Adipocyte (in vitro differentiated cells): ENCODE data around the gene ZFPM1.

Experiments
- DNase-seq: peaks from one replicate; pipeline ENCODE4 v3.0.0-alpha.2; 2015; ENCODE audit warnings: low read depth
- H3K27me3 ChIP-seq: replicated peaks from 2 replicates; pipeline ENCODE4 v1.7.0; 2013; ENCODE audit warnings: mild to moderate bottlenecking, low read length, moderate library complexity; ENCODE audit not compliant: control insufficient read depth, insufficient read depth
- H3K36me3 ChIP-seq: 2 replicates; pipeline ENCODE4 v1.7.0; 2013; ENCODE audit warnings: low read length, mild to moderate bottlenecking, moderate library complexity; ENCODE audit not compliant: control insufficient read depth, insufficient read depth, severe bottlenecking
- H3K4me1 ChIP-seq: 2 replicates; pipeline ENCODE4 v1.7.0; 2013; ENCODE audit warnings: mild to moderate bottlenecking, low read length, moderate library complexity; ENCODE audit not compliant: control insufficient read depth, insufficient read depth
- H3K4me3 ChIP-seq: 2 replicates; pipeline ENCODE4 v1.7.0; 2013; ENCODE audit warnings: mild to moderate bottlenecking, low read length, moderate library complexity
- H3K9ac ChIP-seq: 2 replicates; pipeline ENCODE4 v1.7.0; 2013; ENCODE audit warnings: mild to moderate bottlenecking, low read length, moderate library complexity
- H3K9me3 ChIP-seq: 2 replicates; pipeline ENCODE4 v1.7.0; 2013; ENCODE audit warnings: mild to moderate bottlenecking, low read length, moderate library complexity; ENCODE audit not compliant: control insufficient read depth

Gene ZFPM1

GRCh38 chr16:88444826-88445582 lies 8.1 kb upstream of the ZFPM1 start:
- H3K9ac ChIP-seq, result no peak overlapping the region
- no peak overlapping the region for H3K4me3 ChIP-seq
- DNase-seq, result no peak
- no peaks in the 10 kb centered on the region for H3K9me3 ChIP-seq
- no peaks in the 10 kb centered on the region for H3K27me3 ChIP-seq
- H3K4me1 ChIP-seq, result no peaks in the 10 kb centered on the region
- no peaks in the 10 kb centered on the region for H3K36me3 ChIP-seq

GRCh38 chr16:88445583-88445960 lies 7.5 kb upstream of the ZFPM1 start:
- no peak overlapping the region for H3K4me3 ChIP-seq
- H3K36me3 ChIP-seq, result no peaks in the 10 kb centered on the region
- no peak overlapping the region for H3K9ac ChIP-seq
- H3K27me3 ChIP-seq, result no peaks in the 10 kb centered on the region
- H3K4me1 ChIP-seq, result no peaks in the 10 kb centered on the region
- no peaks in the 10 kb centered on the region for H3K9me3 ChIP-seq
- no peak for DNase-seq

GRCh38 chr16:88446061-88446460 lies 7.0 kb upstream of the ZFPM1 start:
- no peak overlapping the region for H3K4me3 ChIP-seq
- no peaks in the 10 kb centered on the region for H3K36me3 ChIP-seq
- H3K4me1 ChIP-seq, result no peaks in the 10 kb centered on the region
- H3K9ac ChIP-seq, result no peak overlapping the region
- H3K27me3 ChIP-seq, result no peaks in the 10 kb centered on the region
- H3K9me3 ChIP-seq, result no peaks in the 10 kb centered on the region
- DNase-seq, result no peak

- no peaks in the 10 kb centered on the region for H3K27me3 ChIP-seq
- H3K4me1 ChIP-seq, result no peaks in the 10 kb centered on the region
- no peaks in the 10 kb centered on the region for H3K36me3 ChIP-seq
- H3K4me3 ChIP-seq, result no peak overlapping the region
- H3K9ac ChIP-seq, result no peak overlapping the region
- no peaks in the 10 kb centered on the region for H3K9me3 ChIP-seq
- no peak for DNase-seq
Observed at GRCh38 chr16:88446736-88447135, 6.3 kb upstream of the ZFPM1 start.

GRCh38 chr16:88447881-88448280 lies 5.2 kb upstream of the ZFPM1 start:
- DNase-seq, result no peak
- no peak overlapping the region for H3K4me3 ChIP-seq
- H3K4me1 ChIP-seq, result peaks cover 3% of the 10 kb centered on the region
- no peaks in the 10 kb centered on the region for H3K27me3 ChIP-seq
- H3K36me3 ChIP-seq, result no peaks in the 10 kb centered on the region
- H3K9ac ChIP-seq, result no peak overlapping the region
- no peaks in the 10 kb centered on the region for H3K9me3 ChIP-seq

- DNase-seq, result no peak
- Histone ChIP-seq H3K36me3 (no peaks in the 10 kb centered on the region), H3K4me1 (peaks cover 3% of the 10 kb centered on the region), H3K27me3 (no peaks in the 10 kb centered on the region), H3K9me3 (no peaks in the 10 kb centered on the region), H3K4me3 (no peak overlapping the region), H3K9ac (no peak overlapping the region)
Observed at GRCh38 chr16:88448461-88449266, 4.4 kb upstream of the ZFPM1 start.

GRCh38 chr16:88449267-88449561 lies 3.9 kb upstream of the ZFPM1 start:
- no peaks in the 10 kb centered on the region for H3K9me3 ChIP-seq
- peaks cover 6% of the 10 kb centered on the region for H3K4me1 ChIP-seq
- H3K27me3 ChIP-seq, result no peaks in the 10 kb centered on the region
- H3K4me3 ChIP-seq, result no peak overlapping the region
- no peak for DNase-seq
- H3K36me3 ChIP-seq, result no peaks in the 10 kb centered on the region
- no peak overlapping the region for H3K9ac ChIP-seq

GRCh38 chr16:88451586-88452481 lies 1.2 kb upstream of the ZFPM1 start:
- no peaks in the 10 kb centered on the region for H3K9me3 ChIP-seq
- H3K4me1 ChIP-seq, result peaks cover 15% of the 10 kb centered on the region
- DNase-seq, result no peak
- peak overlapping the region; percentile 39 for H3K9ac ChIP-seq
- H3K27me3 ChIP-seq, result no peaks in the 10 kb centered on the region
- peak overlapping the region; percentile 77 for H3K4me3 ChIP-seq
- H3K36me3 ChIP-seq, result no peaks in the 10 kb centered on the region

- H3K9ac ChIP-seq, result peak overlapping the region; percentile 39
- peak; percentile 98 for DNase-seq
- no peaks in the 10 kb centered on the region for H3K27me3 ChIP-seq
- H3K4me1 ChIP-seq, result peaks cover 15% of the 10 kb centered on the region
- no peaks in the 10 kb centered on the region for H3K36me3 ChIP-seq
- H3K9me3 ChIP-seq, result no peaks in the 10 kb centered on the region
- peak overlapping the region; percentile 77 for H3K4me3 ChIP-seq
Observed at GRCh38 chr16:88452482-88453216, 431 bp upstream of the ZFPM1 start.

GRCh38 chr16:88453611-88454522 lies 787 bp downstream of the ZFPM1 start:
- Histone ChIP-seq H3K27me3 (no peaks in the 10 kb centered on the region), H3K4me1 (peaks cover 15% of the 10 kb centered on the region), H3K36me3 (no peaks in the 10 kb centered on the region), H3K9me3 (no peaks in the 10 kb centered on the region), H3K4me3 (peak overlapping the region; percentile 75), H3K9ac (peak overlapping the region; percentile 63)
- peak; percentile 56 for DNase-seq
